ENCODE measurements around the gene SLC17A8.

SLC17A8 gene

DNA sequence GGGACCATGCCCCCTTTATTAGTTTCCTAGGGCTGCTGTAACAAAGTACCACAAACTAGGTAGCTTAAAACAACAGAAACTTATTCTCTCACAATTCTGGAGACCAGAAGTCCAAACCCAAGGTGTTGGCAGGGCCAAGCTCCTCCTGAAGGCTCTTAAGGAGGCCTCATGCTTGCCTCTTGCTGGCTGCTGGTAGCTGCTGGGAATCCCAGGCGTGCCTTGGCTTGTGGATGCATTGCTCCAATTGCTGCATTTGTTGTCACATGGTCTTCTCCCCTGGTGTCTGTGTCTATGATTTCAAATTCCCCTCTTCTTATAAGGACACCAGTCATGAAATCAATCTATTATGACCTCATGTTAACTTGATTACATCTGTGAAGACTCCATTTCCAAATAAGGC is 11.2 kb downstream of the SLC17A8 start:
- DNase-seq (ENCODE audit: low read depth in 1 of 2, low spot score in 1 of 2): no peak

DNA sequence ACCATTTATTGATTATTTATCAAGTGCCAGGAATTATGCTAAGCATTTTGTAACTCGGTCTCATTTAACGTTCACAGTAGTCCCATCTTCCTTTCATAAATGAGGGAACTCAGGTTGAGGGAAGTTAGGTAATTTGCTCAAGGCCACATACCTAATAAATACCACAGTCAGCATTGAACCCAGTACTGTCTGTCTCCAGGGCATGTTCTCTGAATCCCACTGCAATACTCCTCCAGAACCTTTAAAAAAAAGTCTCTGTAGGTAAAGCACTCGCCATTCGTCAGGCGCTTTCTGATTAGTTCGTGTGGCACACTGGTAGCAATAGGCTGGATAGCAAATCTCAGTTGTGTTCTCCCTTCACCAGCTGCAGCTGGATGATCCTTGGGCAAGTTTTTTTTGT is 14.3 kb downstream of the SLC17A8 start:
- DNase-seq (ENCODE audit: low read depth in 1 of 2, low spot score in 1 of 2): no peak

DNA sequence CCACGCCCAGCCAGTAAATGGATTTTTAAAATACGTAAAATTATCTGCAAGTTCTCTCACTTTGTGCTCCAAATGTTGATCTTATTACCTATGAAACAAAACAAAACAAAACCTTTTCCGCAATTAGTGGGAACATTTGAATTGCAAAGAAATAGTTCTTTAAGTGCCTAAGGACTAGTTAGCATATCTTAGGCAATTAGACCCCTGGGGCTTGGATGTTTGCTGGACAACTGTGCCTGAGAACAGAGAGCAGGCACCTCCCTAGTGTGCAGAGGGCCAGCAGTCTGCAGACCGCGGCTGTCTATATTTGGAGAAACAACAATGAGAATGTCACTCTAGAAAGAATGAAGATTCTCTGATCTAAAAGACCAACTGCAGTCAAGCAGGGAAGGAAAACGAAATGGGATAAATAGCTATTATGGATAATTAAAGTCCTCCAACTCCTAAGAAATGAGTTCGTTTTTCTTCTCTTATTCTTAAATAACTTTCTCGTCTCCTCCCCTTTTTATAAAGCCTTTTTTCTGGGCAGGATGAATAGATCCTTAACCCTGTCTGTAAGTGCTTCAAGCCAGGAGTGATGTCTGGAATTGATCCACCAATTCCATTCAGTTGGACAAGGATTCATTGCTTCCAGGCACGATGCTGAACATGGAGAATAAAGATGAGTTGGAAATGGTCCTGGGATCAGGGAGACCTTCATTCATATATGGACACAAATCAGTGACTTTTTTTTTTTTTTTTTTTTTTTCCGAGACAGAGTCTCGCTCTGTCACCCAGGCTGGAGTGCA is 16.2 kb downstream of the SLC17A8 start:
- DNase-seq (ENCODE audit: low read depth in 1 of 2, low spot score in 1 of 2): no peak

DNA sequence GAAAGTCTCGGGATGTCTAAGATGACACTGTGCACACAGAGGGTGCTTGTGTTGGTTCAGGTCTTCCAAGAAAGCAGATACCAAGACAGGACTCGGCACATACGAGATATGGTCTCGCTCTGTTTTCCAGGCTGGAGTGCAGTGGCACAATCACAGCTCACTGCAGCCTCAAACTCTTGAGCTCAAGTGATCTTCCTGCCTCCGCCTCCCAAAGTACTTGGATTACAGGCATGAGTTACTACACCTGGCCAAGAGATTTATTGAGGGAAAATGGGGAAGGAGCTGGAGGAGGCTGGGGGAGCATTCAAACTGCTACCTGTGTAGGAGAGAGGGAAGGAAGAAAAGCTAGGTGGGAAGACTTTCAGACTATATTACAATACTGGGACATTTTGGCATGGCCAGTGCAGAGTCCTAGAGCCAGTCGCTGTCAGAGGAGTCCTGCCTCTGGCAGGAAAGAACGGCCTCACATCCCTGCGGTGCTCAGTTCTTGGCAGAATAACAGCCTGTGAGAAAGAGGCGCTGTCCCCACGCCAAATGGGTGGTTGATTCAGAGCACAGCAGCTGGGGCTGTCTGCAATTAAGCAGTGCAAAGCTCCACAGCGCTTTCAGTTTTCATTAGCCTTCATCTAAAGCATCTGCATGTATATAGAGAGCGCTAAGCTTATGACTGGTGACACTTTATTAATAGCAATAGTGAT is 18.3 kb downstream of the SLC17A8 start:
- no peak for DNase-seq (ENCODE audit: low read depth in 1 of 2, low spot score in 1 of 2)

DNA sequence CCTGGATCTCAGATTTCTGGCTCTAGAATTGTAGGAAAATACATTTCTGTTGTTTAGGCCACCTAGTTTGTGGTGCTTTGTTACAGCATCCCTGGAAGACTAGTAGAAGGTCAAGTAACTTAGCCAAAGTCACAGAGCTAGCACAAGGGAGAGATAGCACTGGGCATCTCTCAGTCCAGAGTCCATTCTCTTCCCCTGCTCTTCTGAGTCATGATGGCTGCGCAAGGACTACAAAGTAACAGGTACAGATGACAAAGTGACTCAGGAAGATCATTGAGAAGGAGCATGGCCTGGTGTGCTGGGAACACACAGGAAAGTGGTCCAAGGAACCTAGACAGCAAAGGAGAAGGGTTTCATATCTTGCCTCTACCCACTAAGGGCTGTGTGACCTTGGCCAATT is 19.3 kb downstream of the SLC17A8 start:
- DNase-seq (ENCODE audit: low read depth in 1 of 2, low spot score in 1 of 2): no peak

DNA sequence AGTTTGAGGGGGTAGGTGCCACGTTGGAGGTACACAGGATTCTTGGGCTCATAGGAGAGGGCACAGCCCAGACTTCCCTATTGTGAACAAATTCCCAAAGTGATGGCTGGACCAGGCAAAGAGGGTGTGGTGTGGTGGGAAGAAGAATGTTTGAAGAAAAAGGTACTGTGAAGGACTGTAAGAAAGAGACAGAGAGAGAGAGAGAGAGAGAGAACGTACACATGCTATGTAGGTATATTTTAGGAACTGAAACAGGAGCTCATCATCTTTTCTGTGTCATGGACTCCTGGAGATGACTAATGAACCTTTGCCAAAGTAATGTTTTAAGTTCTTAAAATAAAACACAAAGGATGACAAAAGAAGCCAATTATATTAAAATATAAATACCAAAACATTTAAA is 24.5 kb downstream of the SLC17A8 start:
- DNase-seq (ENCODE audit: low read depth in 1 of 2, low spot score in 1 of 2): no peak

DNA sequence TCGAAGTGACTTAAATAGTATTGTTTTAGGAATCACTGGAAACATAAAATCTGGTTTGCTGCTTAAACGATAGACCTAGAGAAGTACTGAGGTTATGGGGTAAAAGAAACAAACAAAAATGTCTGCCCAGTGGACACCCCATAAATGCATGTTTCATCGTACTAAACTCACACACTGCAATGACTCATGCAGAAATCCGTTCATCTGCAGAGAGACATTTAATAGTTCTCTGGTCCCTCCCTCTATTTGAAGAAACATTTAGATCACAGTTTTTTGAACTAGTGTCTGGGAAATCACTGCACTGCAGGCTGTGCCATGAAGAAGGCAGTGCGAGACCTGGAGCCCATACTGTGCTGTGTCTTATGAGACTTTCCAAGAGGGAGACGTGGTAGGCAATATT is 25.5 kb downstream of the SLC17A8 start:
- DNase-seq (ENCODE audit: low read depth in 1 of 2, low spot score in 1 of 2): no peak

DNA sequence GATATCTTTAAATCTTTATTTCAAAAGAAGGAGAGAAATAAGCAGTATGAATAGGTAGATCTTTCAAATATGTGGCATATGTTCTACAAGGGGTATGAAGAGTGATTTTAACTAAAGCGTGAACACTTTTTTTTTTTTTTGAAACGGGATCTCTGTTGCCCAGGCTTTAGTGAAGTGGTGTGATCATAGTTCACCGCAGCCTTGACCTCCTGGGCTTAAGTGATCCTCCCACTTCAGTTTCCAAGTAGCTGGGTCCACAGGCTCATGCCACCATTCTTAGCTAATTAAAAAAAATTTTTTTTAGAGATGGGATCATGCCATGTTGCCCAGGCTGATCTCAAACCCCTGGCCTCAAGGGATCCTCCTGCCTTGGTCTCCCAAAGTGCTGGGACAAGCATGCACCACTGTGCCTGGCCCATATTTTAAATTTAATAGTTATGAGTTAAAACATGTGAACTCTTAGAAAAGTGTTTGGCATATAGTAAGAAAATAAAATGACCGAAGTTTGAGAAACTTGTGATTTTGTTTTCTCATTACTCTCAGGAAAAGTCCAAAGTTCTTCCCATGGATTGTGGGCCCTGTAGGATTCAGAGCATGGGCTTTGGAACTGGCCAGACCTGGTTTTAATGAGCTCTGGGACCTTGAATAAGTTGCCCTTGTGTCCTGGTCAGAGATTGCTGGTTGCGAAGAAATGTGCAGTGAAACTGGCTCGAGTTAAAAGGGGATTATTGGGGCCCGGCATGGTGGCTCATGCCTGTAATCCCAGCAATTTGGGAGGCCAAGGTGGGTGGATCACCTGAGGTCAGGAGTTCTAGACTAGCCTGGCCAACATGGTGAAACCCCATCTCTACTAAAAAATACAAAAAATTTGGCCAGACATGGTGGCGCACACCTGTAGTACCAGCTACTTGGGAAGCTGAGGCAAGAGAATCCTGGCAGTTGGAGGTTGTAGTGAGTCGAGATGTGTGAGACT is 27.0 kb downstream of the SLC17A8 start:
- DNase-seq (ENCODE audit: low read depth in 1 of 2, low spot score in 1 of 2): no peak

DNA sequence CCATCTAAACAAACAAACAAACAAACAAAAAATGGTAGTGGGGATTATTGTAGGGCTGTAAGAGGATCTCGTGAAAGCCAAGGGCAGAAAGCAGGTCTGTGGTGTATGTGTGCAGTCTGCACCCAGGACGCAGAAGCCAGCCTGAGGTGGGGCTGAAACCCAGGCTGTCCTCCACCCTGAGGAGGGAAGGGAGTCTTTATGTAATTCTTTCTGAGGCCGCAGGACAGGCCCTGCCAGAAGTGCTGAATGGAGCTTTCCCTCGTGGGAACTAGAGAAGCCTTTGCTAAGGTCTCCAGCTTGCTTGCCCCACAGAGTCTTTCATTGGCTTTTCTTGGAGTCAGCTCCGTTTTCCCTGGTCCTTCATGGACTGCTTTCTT is 27.7 kb downstream of the SLC17A8 start:
- DNase-seq (ENCODE audit: low read depth in 1 of 2, low spot score in 1 of 2): no peak

DNA sequence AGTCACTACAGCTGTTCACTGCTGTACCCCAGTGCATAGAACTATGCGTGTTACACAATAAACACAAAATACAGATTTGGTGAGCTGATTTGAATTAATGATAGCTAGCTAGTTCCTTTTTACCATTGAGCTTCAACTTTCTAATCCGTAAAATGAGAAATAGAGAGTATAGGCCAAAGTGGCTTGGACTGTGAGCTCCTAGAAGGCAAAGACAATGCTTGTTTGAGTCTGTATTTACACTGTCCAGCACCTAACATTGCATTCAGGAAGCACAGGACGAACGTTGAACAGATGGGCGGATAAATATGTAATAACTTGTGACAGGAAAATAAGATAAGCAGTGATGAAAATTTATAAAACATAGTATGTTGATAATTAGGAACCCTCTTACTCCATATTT is 31.5 kb downstream of the SLC17A8 start:
- DNase-seq (ENCODE audit: low read depth in 1 of 2, low spot score in 1 of 2): no peak

DNA sequence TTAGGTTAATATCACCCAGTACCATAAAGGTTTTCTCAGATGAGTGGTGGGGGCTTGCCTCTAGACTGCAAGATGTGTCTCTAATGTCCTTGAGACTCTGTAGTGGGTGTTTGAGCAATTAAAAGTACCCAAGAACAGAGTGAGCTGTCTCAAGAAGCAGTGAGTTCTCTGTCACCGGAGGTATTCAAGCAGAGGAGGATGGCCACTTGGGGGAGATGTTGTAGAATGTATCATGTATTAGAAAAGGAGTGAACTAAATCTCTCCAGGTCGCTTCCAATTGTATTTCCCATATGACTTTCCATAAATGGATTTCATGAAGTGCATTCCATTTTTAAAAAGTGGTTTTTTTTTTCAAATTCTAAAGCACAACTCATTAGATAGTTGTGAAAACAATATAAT is 35.0 kb downstream of the SLC17A8 start:
- no peak for DNase-seq (ENCODE audit: low read depth in 1 of 2, low spot score in 1 of 2)

DNA sequence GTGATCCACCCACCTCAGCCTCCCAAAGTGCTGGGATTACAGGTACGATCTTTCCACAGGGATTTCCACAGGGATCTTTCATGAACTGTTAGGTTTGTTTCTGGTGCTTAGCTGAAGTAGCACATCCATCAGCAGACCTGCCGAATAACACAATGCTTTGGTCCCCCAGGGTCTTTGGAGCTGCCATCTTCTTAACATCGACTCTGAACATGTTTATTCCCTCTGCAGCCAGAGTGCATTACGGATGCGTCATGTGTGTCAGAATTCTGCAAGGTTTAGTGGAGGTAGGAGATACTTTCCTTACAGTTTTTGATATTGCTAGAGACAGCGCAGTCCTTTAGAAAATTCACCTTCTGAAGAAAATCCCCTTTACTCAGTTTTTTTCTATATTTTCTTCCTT is 36.3 kb downstream of the SLC17A8 start:
- no peak for DNase-seq (ENCODE audit: low read depth in 1 of 2, low spot score in 1 of 2)

DNA sequence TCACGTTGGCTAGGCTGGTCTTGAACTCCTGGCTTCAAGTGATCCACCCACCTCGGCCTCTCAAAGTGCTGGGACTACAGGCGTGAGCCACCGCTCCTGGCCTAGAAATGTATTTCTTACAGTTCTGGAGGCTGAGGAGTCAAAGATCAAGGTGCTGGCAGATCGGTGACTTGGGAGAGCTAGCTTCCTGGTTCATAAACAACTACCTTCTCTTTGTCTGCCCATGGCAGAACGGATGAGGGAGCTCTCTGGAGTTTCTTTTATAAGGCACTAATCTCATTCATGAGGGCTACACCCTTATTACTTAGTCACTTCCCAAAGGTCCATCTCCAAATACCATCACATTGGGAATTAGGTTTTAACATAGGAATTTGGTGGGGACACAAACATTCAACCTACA is 38.9 kb downstream of the SLC17A8 start:
- DNase-seq (ENCODE audit: low read depth in 1 of 2, low spot score in 1 of 2): no peak

DNA sequence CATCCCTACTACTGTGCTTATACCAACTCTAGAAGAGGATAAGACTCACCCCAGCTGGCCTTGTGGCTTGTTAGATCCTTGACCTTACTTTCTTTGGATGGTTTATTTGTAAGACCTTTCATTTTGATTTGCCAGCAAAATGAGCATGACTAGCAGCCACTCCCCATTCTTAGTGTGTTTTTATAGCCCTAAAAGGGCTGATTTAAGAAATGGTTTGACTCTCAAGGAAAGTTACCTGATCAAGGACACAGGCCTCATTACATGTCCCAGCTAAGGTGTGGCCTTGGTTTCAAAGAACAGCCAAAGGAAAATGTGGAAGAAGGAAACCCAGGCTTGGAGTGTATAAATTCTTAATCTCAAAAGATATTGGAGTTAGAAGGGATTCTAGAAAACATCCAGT is 41.4 kb downstream of the SLC17A8 start:
- DNase-seq (ENCODE audit: low read depth in 1 of 2, low spot score in 1 of 2): no peak

DNA sequence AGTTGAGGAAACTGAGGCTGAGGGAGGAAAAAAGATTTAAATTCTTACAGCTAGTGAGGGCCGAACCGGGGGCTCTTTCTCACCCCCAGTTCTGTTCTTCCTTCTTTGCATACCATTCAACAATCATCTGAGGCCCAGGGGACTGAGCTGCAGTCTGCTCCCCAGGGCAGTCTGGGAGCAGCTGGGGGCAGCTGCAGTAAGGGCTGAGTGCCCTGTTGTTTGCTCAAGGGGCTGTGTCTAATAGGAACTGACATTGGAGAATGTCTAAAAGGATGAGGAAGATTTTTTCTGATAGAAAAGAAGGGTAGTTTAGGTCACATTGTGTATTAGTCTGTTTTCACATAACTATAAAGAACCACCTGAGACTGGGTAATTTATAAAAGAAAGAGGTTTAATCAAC is 42.2 kb downstream of the SLC17A8 start:
- DNase-seq (ENCODE audit: low read depth in 1 of 2, low spot score in 1 of 2): no peak

DNA sequence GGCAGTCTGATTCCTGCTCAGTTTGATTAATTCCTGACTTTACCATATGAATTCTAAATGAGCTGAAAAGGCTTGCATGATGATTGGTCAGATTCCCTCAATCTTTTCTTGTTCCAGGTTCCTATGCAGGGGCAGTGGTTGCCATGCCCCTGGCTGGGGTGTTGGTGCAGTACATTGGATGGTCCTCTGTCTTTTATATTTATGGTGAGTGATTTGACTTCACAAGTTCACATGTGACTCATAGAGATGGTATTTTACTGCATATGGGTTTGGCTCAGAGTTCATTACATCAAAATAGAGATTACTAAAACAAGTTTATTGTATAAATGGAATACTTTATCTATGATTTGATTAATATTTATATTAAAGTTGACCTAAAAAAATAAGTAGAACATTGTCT is 44.8 kb downstream of the SLC17A8 start:
- DNase-seq (ENCODE audit: low read depth in 1 of 2, low spot score in 1 of 2): no peak

DNA sequence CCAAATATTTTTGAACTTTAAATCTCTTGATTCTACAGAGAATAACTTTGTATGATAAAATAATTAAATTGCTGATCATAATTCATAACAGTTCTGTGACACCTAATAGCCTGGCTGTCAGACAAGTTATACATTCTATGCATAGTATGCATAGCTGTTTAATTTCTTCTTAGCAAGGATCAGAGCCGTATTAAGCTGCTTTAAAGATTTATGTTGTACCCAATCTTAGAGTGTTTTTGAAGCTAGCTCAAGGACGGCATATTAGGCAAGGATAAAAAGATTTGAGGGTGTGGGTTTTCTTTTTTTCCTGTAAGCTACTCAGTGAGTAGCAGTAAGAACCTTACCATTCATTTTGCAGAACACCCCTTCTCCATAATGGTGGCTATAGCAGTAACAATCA is 45.9 kb downstream of the SLC17A8 start:
- no peak for DNase-seq (ENCODE audit: low read depth in 1 of 2, low spot score in 1 of 2)

DNA sequence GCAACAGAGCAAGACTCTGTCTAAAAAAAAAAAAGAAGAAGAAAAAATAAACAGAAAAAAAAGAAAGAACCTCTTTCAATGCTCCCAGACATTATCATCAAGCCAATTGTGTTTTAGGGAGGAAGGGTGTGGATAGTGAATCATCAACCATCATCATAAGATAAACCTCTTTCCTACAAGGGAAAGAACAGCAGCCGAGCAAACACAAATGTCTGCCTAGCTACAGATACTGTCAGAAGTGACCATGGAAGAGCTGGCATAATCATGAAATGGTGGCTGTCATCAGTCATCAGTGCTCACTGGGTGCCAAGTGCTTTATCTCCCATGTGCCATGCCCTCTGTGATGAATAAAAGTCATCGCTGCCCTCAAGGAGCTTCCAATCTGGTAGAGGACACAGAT is 46.6 kb downstream of the SLC17A8 start:
- no peak for DNase-seq (ENCODE audit: low read depth in 1 of 2, low spot score in 1 of 2)

DNA sequence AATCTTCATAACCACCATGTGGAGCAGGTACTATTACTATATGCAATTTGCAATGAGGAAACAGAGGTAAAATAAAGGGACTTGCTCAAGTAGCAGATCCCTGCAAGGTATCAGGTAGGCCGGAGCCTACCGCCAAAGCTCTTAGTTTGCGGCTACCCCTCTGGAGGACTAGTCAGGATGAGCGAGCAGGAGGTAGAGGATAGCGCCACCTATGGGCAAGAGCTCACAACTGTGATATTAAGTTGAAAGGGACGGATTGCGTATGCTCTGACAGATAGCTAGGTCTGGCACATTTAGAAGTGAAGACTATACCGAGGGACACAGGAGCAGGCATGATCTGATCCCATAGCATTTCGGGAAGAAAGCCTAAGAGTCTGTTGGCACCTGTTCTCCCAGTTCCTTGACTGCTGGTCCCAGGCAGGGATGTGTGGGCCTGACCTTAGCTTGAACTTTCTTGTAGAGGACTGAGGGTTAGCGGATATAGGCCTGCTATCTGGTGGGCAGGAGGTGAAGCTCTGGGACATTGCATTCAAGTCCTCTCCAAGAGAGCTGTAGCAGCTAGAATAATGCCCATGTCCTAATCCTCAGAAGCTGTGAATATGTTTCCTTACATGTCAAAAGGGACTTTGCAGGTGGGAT is 48.0 kb downstream of the SLC17A8 start:
- DNase-seq (ENCODE audit: low read depth in 1 of 2, low spot score in 1 of 2): no peak

DNA sequence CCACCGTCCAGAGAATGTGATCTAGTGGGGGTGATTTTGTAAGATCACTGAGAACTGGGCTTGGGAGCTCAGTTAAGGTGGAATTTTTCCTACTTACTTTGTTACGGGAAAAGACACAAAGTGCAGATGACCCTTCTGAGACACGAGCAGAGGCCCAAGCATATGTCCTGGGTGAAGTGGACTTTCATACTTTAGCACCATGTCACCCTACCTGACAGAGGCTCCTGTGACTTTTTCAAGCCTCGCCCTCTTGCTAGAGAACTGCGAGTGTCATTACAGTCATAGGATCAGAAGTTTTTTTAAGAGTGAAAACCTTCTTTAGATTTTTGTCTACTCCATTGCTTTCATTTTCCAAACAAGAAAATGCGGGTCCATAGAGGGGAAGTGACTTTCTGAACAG is 56.1 kb downstream of the SLC17A8 start:
- no peak for DNase-seq (ENCODE audit: low read depth in 1 of 2, low spot score in 1 of 2)

DNA sequence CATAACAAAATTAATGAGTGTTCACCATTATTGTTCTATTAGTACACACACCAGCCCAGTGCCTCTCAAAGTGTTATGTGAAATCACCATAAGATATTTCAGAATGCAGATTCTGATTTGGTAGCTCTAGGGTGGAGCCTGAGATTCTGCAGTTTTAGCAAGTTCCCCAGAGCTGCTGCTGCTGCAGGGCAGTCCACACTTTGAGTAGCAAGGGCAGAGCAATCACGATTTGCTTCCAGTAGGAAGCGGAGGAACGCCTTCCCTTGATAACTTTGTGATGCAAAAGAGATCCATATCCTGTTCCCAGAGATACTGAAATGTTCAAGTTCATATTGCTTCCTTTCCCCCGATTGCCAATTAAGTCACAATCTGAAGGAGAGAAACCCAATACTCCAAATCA is 57.9 kb downstream of the SLC17A8 start:
- no peak for DNase-seq (ENCODE audit: low read depth in 1 of 2, low spot score in 1 of 2)
